Duodenal mucosa (tissue), 2 donors: Measurements from ENCODE around the gene PCDHGB4.
"Not testable (repeated sequence)": the region's sequence is repeated elsewhere in the genome, so short reads cannot be mapped to it uniquely, and the experiment has no call there.

Experiments
- H3K27ac ChIP-seq: one replicate; pipeline ENCODE4 v1.7.0; 2013; ENCODE audit warnings: low read depth, low read length
- H3K27me3 ChIP-seq, 2 donors: one replicate each; pipeline ENCODE4 v1.7.0; 2013; ENCODE audit warnings: low read length in 2 of 2, control low read depth in 1 of 2; ENCODE audit not compliant: insufficient read depth in 2 of 2, control insufficient read depth in 1 of 2
- H3K36me3 ChIP-seq, 2 donors: one replicate each; pipeline ENCODE4 v1.7.0; 2013; ENCODE audit warnings: low read length in 2 of 2, control low read depth in 1 of 2; ENCODE audit not compliant: insufficient read depth in 2 of 2, control insufficient read depth in 1 of 2
- H3K4me1 ChIP-seq, 2 donors: one replicate each; pipeline ENCODE4 v1.7.0; 2013; ENCODE audit warnings: low read length in 2 of 2, control low read depth in 1 of 2; ENCODE audit not compliant: insufficient read depth in 2 of 2, control insufficient read depth in 1 of 2
- H3K4me3 ChIP-seq, 2 donors: one replicate each; pipeline ENCODE4 v1.7.0; 2013; ENCODE audit warnings: low read length in 2 of 2, low read depth in 1 of 2
- H3K9ac ChIP-seq, 2 donors: one replicate each; pipeline ENCODE4 v1.7.0; 2013; ENCODE audit warnings: low read length in 2 of 2, low read depth in 1 of 2
- H3K9me3 ChIP-seq, 2 donors: one replicate each; pipeline ENCODE4 v1.7.0; 2013; ENCODE audit warnings: low read length in 2 of 2, control low read depth in 1 of 2; ENCODE audit not compliant: control insufficient read depth in 1 of 2

Gene PCDHGB4

GRCh38 chr5:141414548-141415274 lies 27.2 kb downstream of the PCDHGB4 start:
- H3K36me3 ChIP-seq, result not testable (repeated sequence)

DNA sequence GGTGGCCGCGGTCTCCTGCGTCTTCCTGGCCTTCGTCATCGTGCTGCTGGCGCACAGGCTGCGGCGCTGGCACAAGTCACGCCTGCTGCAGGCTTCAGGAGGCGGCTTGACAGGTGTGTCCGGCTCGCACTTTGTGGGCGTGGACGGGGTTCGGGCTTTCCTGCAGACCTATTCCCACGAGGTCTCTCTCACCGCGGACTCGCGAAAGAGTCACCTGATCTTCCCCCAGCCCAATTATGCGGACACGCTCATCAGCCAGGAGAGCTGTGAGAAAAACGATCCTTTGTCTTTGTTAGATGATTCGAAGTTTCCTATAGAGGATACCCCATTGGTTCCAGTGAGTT lies 27.7 kb downstream of the PCDHGB4 start:
- not testable (repeated sequence) for H3K27ac ChIP-seq, H3K27me3 ChIP-seq
- peaks cover 33 to 45% of the 10 kb centered on the region in 2 donors for H3K9me3 ChIP-seq

More at GRCh38 chr5:141414548-141415274, 27.2 kb downstream of the PCDHGB4 start:
- not testable (repeated sequence) for H3K4me1 ChIP-seq, H3K27me3 ChIP-seq, H3K27ac ChIP-seq, H3K9ac ChIP-seq
- Histone ChIP-seq H3K9me3 (peaks cover 34 to 45% of the 10 kb centered on the region in 2 donors), H3K4me3 (peak overlapping the region in 1 of 2 donors; percentile 38)

DNA sequence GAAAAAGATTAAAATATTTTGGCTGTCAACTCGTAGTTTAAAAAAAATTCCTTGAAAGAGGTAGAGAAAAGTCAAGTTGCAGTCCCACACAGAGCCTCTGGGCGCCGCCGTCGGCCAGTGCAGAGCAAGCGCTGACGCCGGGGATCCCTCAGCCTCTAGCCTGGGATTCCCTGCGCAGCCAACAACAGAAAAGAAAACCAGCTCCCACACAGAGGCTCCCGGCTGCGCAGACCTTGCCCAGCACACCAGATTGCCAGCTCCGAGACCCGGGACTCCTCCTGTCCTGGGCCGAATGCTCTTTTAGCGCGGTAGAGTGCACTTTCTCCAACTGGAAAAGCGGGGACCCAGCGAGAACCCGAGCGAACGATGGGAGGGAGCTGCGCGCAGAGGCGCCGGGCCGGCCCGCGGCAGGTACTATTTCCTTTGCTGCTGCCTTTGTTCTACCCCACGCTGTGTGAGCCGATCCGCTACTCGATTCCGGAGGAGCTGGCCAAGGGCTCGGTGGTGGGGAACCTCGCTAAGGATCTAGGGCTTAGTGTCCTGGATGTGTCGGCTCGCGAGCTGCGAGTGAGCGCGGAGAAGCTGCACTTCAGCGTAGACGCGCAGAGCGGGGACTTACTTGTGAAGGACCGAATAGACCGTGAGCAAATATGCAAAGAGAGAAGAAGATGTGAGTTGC lies 30.1 kb downstream of the PCDHGB4 start, which contains the start of gene PCDHGB7:
TSS of gene PCDHGB7 (plus strand) at position 184 of the 679 bp plus-strand sequence. CDS start at position 367, 183 bp downstream.
- H3K9ac ChIP-seq, H3K27me3 ChIP-seq, H3K27ac ChIP-seq, H3K4me1 ChIP-seq, H3K36me3 ChIP-seq: not testable (repeated sequence)
- peak within 1 kb of the TSS; percentile 39 to 53 for H3K4me3 ChIP-seq
- peaks cover 48 to 66% of the 10 kb centered on the region in 2 donors for H3K9me3 ChIP-seq

More for the DNA sequence above, 27.7 kb downstream of the PCDHGB4 start:
- not testable (repeated sequence) for H3K9ac ChIP-seq, H3K4me3 ChIP-seq, H3K4me1 ChIP-seq, H3K36me3 ChIP-seq

DNA sequence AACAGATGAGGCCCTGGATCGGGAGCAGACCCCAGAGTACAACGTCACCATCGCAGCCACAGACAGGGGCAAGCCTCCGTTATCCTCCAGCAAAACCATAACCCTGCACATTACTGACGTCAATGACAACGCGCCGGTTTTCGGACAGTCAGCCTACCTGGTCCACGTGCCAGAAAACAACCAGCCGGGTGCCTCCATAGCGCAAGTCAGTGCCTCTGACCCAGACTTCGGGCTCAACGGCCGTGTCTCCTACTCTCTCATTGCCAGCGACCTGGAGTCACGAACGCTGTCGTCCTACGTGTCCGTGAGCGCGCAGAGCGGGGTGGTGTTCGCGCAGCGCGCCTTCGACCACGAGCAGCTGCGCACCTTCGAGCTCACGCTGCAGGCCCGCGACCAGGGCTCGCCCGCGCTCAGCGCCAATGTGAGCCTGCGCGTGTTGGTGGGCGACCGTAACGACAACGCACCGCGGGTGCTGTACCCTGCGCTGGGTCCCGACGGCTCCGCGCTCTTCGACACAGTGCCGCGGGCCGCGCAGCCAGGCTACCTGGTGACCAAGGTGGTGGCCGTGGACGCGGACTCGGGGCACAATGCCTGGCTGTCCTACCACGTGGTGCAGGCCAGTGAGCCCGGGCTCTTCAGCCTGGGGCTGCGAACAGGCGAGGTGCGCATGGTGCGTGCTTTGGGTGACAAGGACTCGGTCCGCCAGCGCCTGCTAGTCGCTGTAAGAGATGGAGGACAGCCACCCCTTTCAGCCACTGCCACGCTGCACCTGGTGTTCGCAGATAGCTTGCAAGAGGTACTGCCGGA lies 31.8 kb downstream of the PCDHGB4 start:
- Histone ChIP-seq H3K4me3 (peak overlapping the region in 1 of 2 donors; percentile 26), H3K27ac (no peak overlapping the region), H3K9me3 (peaks cover 55 to 80% of the 10 kb centered on the region in 2 donors), H3K9ac (no peak overlapping the region), H3K4me1 (no peaks in the 10 kb centered on the region), H3K36me3 (peaks cover 3 to 4% of the 10 kb centered on the region in 2 donors), H3K27me3 (peaks cover 0 to 8% of the 10 kb centered on the region in 2 donors)

- Histone ChIP-seq H3K4me3 (peak within 1 kb of the TSS; percentile 53 to 59), H3K9me3 (peaks cover 54 to 83% of the 10 kb centered on the region in 2 donors), H3K27me3 (peaks cover 0 to 8% of the 10 kb centered on the region in 2 donors)
Observed at GRCh38 chr5:141420855-141421488, 33.5 kb downstream of the PCDHGB4 start, which contains the start of gene PCDHGA11. PCDHGA11 (plus strand) TSS chr5:141421051; CDS start chr5:141421228, 177 bp downstream.

GRCh38 chr5:141421489-141421855 lies 34.0 kb downstream of the PCDHGB4 start:
- peaks cover 57 to 86% of the 10 kb centered on the region in 2 donors for H3K9me3 ChIP-seq
- peak overlapping the region; percentile 53 to 59 for H3K4me3 ChIP-seq
- H3K27ac ChIP-seq, result no peak overlapping the region
- no peak overlapping the region for H3K9ac ChIP-seq
- H3K36me3 ChIP-seq, result peaks cover 3 to 4% of the 10 kb centered on the region in 2 donors
- no peaks in the 10 kb centered on the region for H3K4me1 ChIP-seq
- H3K27me3 ChIP-seq, result peaks cover 0 to 8% of the 10 kb centered on the region in 2 donors

More at GRCh38 chr5:141420855-141421488, 33.5 kb downstream of the PCDHGB4 start, which contains the start of gene PCDHGA11:
- Histone ChIP-seq H3K4me1 (no peaks in the 10 kb centered on the region), H3K9ac (no peak within 1 kb of the TSS), H3K27ac (no peak within 1 kb of the TSS), H3K36me3 (peaks cover 3 to 4% of the 10 kb centered on the region in 2 donors)

- Histone ChIP-seq H3K9ac (no peak overlapping the region), H3K4me1 (no peaks in the 10 kb centered on the region), H3K36me3 (peaks cover 3 to 4% of the 10 kb centered on the region in 2 donors), H3K27me3 (peaks cover 0 to 8% of the 10 kb centered on the region in 2 donors), H3K4me3 (no peak overlapping the region), H3K9me3 (peaks cover 65 to 96% of the 10 kb centered on the region in 2 donors), H3K27ac (no peak overlapping the region)
Observed at GRCh38 chr5:141422742-141423291, 35.3 kb downstream of the PCDHGB4 start.

GRCh38 chr5:141427783-141428426 lies 40.4 kb downstream of the PCDHGB4 start:
- Histone ChIP-seq H3K27me3 (no peaks in the 10 kb centered on the region), H3K36me3 (no peaks in the 10 kb centered on the region), H3K4me1 (no peaks in the 10 kb centered on the region), H3K4me3 (no peak overlapping the region), H3K27ac (no peak overlapping the region), H3K9ac (no peak overlapping the region), H3K9me3 (peaks cover 56 to 73% of the 10 kb centered on the region in 2 donors)
